NCI-H2081 (cell line): Measurements from ENCODE around the gene OR10H3.
"Not testable (repeated sequence)": the region's sequence is repeated elsewhere in the genome, so short reads cannot be mapped to it uniquely, and the experiment has no call there.

ENCODE experiments used
- DNase-seq, 2 experiments: peaks; one replicate each; lab custom pipeline; 2025; lab: John Stamatoyannopoulos, UW

OR10H3 gene

GRCh38 chr19:15737722-15738121 is at the start of gene OR10H3:
OR10H3 (plus strand) TSS chr19:15737985; CDS start chr19:15741393, 3,408 bp downstream.
- DNase-seq, result no peak

GRCh38 chr19:15696654-15697194 is 41.1 kb upstream of the OR10H3 start:
- no peak for DNase-seq

- DNase-seq, result no peak
Observed at GRCh38 chr19:15701757-15702533, 35.8 kb upstream of the OR10H3 start.

GRCh38 chr19:15702534-15702930 is 35.3 kb upstream of the OR10H3 start:
- DNase-seq, result peak; percentile 8 to 27

GRCh38 chr19:15714638-15715037 is 23.1 kb upstream of the OR10H3 start:
- DNase-seq, result no peak

- DNase-seq, result no peak
Observed at GRCh38 chr19:15715642-15716041, 22.1 kb upstream of the OR10H3 start.

- DNase-seq, result no peak
Observed at GRCh38 chr19:15717809-15718208, 20.0 kb upstream of the OR10H3 start.

- DNase-seq, result no peak
Observed at GRCh38 chr19:15721268-15721667, 16.5 kb upstream of the OR10H3 start.

- DNase-seq, result no peak
Observed at GRCh38 chr19:15722956-15723355, 14.8 kb upstream of the OR10H3 start.

- no peak for DNase-seq
Observed at GRCh38 chr19:15727724-15728123, 10.1 kb upstream of the OR10H3 start, which contains the start of gene OR10H2. OR10H2 (plus strand) TSS chr19:15728024; CDS start chr19:15728044, 20 bp downstream.

- no peak for DNase-seq
Observed at GRCh38 chr19:15730538-15730937, 7.2 kb upstream of the OR10H3 start.

- no peak for DNase-seq
Observed at GRCh38 chr19:15732388-15732787, 5.4 kb upstream of the OR10H3 start.

- no peak for DNase-seq
Observed at GRCh38 chr19:15733895-15734294, 3.9 kb upstream of the OR10H3 start.

GRCh38 chr19:15740785-15741184 is 3.0 kb downstream of the OR10H3 start:
- DNase-seq, result no peak

GRCh38 chr19:15748239-15748638 is 10.5 kb downstream of the OR10H3 start:
- no peak for DNase-seq

- no peak for DNase-seq
Observed at GRCh38 chr19:15758379-15758778, 20.6 kb downstream of the OR10H3 start.

GRCh38 chr19:15759962-15760565 is 22.3 kb downstream of the OR10H3 start:
- DNase-seq, result no peak

GRCh38 chr19:15769586-15769985 is 31.8 kb downstream of the OR10H3 start:
- DNase-seq, result no peak

GRCh38 chr19:15774159-15774558 is 36.4 kb downstream of the OR10H3 start:
- DNase-seq, result not testable (repeated sequence)

GRCh38 chr19:15775249-15775648 is 37.5 kb downstream of the OR10H3 start:
- no peak for DNase-seq

- no peak for DNase-seq
Observed at GRCh38 chr19:15776264-15776663, 38.5 kb downstream of the OR10H3 start.

- no peak for DNase-seq
Observed at GRCh38 chr19:15776991-15777970, 39.5 kb downstream of the OR10H3 start.
